Sigmoid colon (tissue), 7 donors: ENCODE measurements around the gene PRPS2. TPM values are rescaled to one million over a fixed set of nuclear protein-coding genes. Genes with fewer than 3 reads are reported as not detected.

ENCODE experiments used
- DNase-seq: peaks from one replicate; pipeline ENCODE4 v3.0.0-alpha.2; 2019
- H3K27ac ChIP-seq, 4 donors: fragments of 200-600 bp; sonication (generic); one replicate each; pipeline ENCODE4 v1.5.1; 2016 to 2019; ENCODE audit warnings: mild to moderate bottlenecking in 1 of 4
- H3K27me3 ChIP-seq, 3 donors: fragments of 200-600 bp; sonication (generic); one replicate each; pipeline ENCODE4 v1.5.1; 2019; ENCODE audit warnings: mild to moderate bottlenecking in 1 of 3
- H3K36me3 ChIP-seq, 4 donors: fragments of 200-600 bp; sonication (generic); one replicate each; pipeline ENCODE4 v1.5.1; 2016 to 2019
- H3K4me1 ChIP-seq, 4 donors: fragments of 200-600 bp; sonication (generic); one replicate each; pipeline ENCODE4 v1.5.1; 2017 to 2019
- H3K4me3 ChIP-seq, 4 donors: fragments of 200-600 bp; sonication (generic); one replicate each; pipeline ENCODE4 v1.5.1; 2017 to 2019; ENCODE audit warnings: mild to moderate bottlenecking in 2 of 4, moderate library complexity in 1 of 4
- H3K9me3 ChIP-seq, 4 donors: fragments of 200-600 bp in 3 of 4; sonication (generic) in 3 of 4; one replicate each; pipeline versions ENCODE4 v1.5.1 to v1.6.1; 2013 to 2019
- EP300 ChIP-seq, 4 donors: sonication (generic); formaldehyde crosslinking; IDR thresholded peaks; one replicate each; pipeline ENCODE4 v1.6.1; 2017; ENCODE audit warnings: antibody characterized with exemption in 4 of 4
- POLR2A ChIP-seq, 2 donors: fragments of 450-650 bp; IDR thresholded peaks; one replicate each; pipeline ENCODE4 v1.6.1; 2016; ENCODE audit warnings: antibody characterized with exemption in 2 of 2, mild to moderate bottlenecking in 2 of 2, moderate library complexity in 2 of 2
- POLR2AphosphoS5 ChIP-seq, 4 donors: sonication (generic); formaldehyde crosslinking; IDR thresholded peaks; one replicate each; pipeline ENCODE4 v1.6.1; 2017; ENCODE audit warnings: antibody characterized with exemption in 4 of 4
- WGBS, 2 donors: extraction: QIAGEN DNeasy Blood & Tissue Kit; methylation state at CpG; one replicate each; pipeline ENCODE4 v1.1.7; 2013; 5-methylcytosine and 5-hydroxymethylcytosine counted together
- intact Hi-C: fragments of 100-400 bp; cut with DNase I; formaldehyde crosslinking; loops from one replicate; pipeline ENCODE4 v1.15.1; 2023
- polyA plus RNA-seq, 3 donors: library from polyadenylated mRNA; stranded (reverse); fragments of 200-250 nt; gene quantifications; one replicate each; pipeline ENCODE4 v1.2.3, GENCODE V29; 2013
- total RNA-seq, 4 donors: library from RNA; depleted of rRNA; stranded (reverse); fragments of >200 nt; gene quantifications; one replicate each; pipeline ENCODE4 v1.1.0, GENCODE V29; 2016
- TF ChIP-seq, protein P1 (sequence below), 4 experiments: fragments of 450-650 bp in 3 of 4; fragments of 200-600 bp in 1 of 4; IDR thresholded peaks; one replicate each; pipeline ENCODE4 v1.5.1; 2016 to 2019; ENCODE audit warnings: antibody characterized with exemption in 4 of 4, mild to moderate bottlenecking in 3 of 4, moderate library complexity in 2 of 4
- donor health status: healthy with polysubstance abuse.
- donor health status: Bipolar disorder and iron deficiency.
- donor health status: healthy.

PRPS2 gene
- total and polyA plus RNA-seq, 7 donors = 21.6 to 99.9 (median 53.7) TPM

DNA sequence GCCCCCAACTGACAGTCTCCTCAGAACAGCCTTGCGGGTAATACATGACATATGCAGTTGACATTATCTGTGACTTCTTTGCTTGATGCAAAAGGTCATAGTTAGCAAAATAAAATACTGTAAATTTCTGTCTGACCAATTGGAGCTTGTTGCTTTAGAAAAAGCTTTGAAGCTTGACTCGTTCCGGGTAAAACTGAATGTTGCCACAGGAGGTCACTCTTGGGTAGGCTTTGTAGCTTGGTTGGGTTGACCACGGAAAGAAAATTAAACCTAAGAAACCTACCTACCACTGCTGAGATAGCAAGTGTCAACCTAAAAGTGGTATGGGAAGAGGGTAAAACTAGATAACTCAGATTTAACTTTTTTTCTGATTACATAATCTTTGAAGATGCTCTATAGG is 23.2 kb downstream of the PRPS2 start:
- no peaks in the 10 kb centered on the region for H3K9me3 ChIP-seq
- peaks cover 0 to 23% (median 2%) of the 10 kb centered on the region in 4 donors for H3K36me3 ChIP-seq
- TF ChIP-seq, protein P1, sequence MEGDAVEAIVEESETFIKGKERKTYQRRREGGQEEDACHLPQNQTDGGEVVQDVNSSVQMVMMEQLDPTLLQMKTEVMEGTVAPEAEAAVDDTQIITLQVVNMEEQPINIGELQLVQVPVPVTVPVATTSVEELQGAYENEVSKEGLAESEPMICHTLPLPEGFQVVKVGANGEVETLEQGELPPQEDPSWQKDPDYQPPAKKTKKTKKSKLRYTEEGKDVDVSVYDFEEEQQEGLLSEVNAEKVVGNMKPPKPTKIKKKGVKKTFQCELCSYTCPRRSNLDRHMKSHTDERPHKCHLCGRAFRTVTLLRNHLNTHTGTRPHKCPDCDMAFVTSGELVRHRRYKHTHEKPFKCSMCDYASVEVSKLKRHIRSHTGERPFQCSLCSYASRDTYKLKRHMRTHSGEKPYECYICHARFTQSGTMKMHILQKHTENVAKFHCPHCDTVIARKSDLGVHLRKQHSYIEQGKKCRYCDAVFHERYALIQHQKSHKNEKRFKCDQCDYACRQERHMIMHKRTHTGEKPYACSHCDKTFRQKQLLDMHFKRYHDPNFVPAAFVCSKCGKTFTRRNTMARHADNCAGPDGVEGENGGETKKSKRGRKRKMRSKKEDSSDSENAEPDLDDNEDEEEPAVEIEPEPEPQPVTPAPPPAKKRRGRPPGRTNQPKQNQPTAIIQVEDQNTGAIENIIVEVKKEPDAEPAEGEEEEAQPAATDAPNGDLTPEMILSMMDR (IDR thresholded peaks at IDR 0.05) = peak in 2 of 4 experiments; percentile 31 to 38
- TF ChIP-seq EP300 (IDR thresholded peaks at IDR 0.05) = no peak
- H3K27me3 ChIP-seq = no peaks in the 10 kb centered on the region
- intact Hi-C loops = loop anchor here (1.0 kb wide), 1 partner anchor 79 kb away; no protein-coding TSS in a partner anchor
- no peak for DNase-seq
- WGBS, 2 donors = 15 to 20% methylated on average over 4 of the region's 4 CpGs
- no peaks in the 10 kb centered on the region for H3K4me1 ChIP-seq
- H3K27ac ChIP-seq = no peak overlapping the region
- no peak overlapping the region for H3K4me3 ChIP-seq

DNA sequence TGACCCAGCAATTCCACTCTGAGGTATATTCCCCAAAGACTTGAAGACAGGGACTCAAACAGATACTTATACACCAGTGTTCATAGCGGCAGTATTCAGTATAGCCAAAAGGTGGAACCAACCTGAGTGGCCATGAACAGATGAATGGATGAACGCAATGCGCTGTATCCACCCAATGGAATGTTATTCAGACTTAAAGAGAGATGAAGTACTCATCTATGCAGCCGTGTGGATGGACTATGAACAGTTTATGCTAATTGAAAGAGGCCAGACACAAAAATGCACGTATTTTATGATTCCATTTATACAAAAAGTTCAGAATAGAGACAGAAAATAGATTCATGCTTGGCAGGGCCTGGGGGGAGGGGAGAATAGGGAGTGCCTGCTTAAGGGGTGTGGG is 26.3 kb downstream of the PRPS2 start:
- 72 to 75% methylated on average over 5 of the region's 5 CpGs for WGBS, 2 donors
- no peaks in the 10 kb centered on the region for H3K27me3 ChIP-seq
- intact Hi-C loops = no loop called here

DNA sequence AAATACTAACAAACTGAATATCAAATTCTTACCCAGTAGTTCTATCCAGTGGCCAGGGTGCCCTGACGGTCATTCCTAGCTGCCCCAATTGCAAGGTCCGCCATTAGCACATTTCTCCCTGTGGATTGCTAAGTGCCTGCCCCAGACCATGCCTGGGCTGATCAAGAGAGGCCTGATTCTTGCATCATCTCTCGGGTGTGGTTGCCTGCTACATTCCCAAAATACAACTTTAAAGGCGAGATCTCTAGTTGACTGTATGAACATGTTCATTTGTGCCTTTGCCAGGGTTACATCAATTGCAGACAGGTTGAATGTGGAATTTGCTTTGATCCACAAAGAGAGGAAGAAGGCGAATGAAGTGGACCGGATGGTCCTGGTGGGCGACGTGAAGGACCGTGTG is 28.0 kb downstream of the PRPS2 start:
- peaks cover 0 to 10% (median 0%) of the 10 kb centered on the region in 4 donors for H3K4me1 ChIP-seq
- no peak overlapping the region for H3K27ac ChIP-seq
- H3K9me3 ChIP-seq = no peaks in the 10 kb centered on the region
- WGBS, 2 donors = 95 to 98% methylated on average over 9 of the region's 9 CpGs
- TF ChIP-seq POLR2AphosphoS5 (IDR thresholded peaks at IDR 0.05) (no peak), EP300 (IDR thresholded peaks at IDR 0.05) (no peak), POLR2A (IDR thresholded peaks at IDR 0.05) (no peak)
- TF ChIP-seq, protein P1 (IDR thresholded peaks at IDR 0.05) = no peak
- no peaks in the 10 kb centered on the region for H3K27me3 ChIP-seq
- intact Hi-C loops = no loop called here
- peaks cover 0 to 17% (median 0%) of the 10 kb centered on the region in 4 donors for H3K36me3 ChIP-seq
- DNase-seq = no peak
- no peak overlapping the region for H3K4me3 ChIP-seq

More for the DNA sequence above, 26.3 kb downstream of the PRPS2 start:
- DNase-seq = no peak
- Histone ChIP-seq H3K4me3 (no peak overlapping the region), H3K36me3 (peaks cover 0 to 13% (median 0%) of the 10 kb centered on the region in 4 donors), H3K4me1 (peaks cover 0 to 10% (median 0%) of the 10 kb centered on the region in 4 donors), H3K9me3 (no peaks in the 10 kb centered on the region), H3K27ac (no peak overlapping the region)
- no peak for TF ChIP-seq POLR2AphosphoS5 (IDR thresholded peaks at IDR 0.05)
- TF ChIP-seq POLR2A (IDR thresholded peaks at IDR 0.05) = no peak
- TF ChIP-seq, protein P1 (IDR thresholded peaks at IDR 0.05) = no peak
- no peak for TF ChIP-seq EP300 (IDR thresholded peaks at IDR 0.05)

DNA sequence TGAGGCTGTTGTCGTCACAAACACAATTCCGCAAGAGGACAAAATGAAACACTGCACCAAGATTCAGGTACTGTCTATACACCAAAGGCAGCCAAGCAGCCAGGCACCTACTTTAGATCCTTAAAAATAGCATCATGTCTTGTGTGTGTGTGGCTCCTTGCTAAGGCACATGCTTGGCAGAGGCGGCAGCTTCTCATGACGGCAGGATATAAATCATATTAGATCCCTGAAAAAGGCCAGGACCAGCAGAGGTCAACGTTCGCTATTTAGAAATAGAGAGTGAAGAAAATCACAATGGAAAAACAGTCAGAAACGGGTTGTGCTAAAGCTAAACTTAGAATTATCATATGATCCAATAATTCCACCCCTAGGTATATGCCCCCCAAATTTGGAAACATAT is 29.5 kb downstream of the PRPS2 start:
- Histone ChIP-seq H3K9me3 (no peaks in the 10 kb centered on the region), H3K27ac (peak overlapping the region in 1 of 4 donors; percentile 23), H3K36me3 (peaks cover 0 to 17% (median 0%) of the 10 kb centered on the region in 4 donors), H3K4me1 (peaks cover 0 to 10% (median 0%) of the 10 kb centered on the region in 4 donors), H3K4me3 (no peak overlapping the region), H3K27me3 (no peaks in the 10 kb centered on the region)
- no peak for DNase-seq
- intact Hi-C loops = no loop called here
- 88 to 97% methylated on average over 7 of the region's 7 CpGs for WGBS, 2 donors
- TF ChIP-seq POLR2AphosphoS5 (IDR thresholded peaks at IDR 0.05) (peak in 3 of 4 donors; percentile 38 to 56 (median 51)), POLR2A (IDR thresholded peaks at IDR 0.05) (no peak), EP300 (IDR thresholded peaks at IDR 0.05) (no peak)
- TF ChIP-seq, protein P1 (IDR thresholded peaks at IDR 0.05) = no peak

DNA sequence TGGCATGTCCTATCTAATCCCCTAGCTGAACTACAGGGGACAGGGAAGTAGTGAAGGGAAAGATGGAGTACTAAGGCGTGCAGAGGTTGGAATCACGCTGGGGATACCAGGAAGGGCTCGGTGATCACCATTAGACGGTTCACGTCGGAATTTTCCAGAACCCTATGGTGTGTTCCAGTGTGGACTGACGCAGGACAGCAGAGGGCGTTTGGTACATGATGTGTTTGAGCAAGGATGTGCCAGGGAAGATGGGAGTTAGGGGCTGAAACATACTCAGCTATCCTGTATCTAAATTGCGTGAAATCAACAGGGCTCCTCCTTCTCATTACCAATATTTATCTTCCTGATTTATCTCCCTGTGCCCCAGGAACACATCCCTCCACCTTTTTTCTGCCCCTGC is 33.7 kb downstream of the PRPS2 start:
- Histone ChIP-seq H3K9me3 (no peaks in the 10 kb centered on the region), H3K27me3 (no peaks in the 10 kb centered on the region), H3K4me1 (peaks cover 0 to 6% (median 0%) of the 10 kb centered on the region in 4 donors), H3K4me3 (no peak overlapping the region), H3K27ac (no peak overlapping the region), H3K36me3 (peaks cover 0 to 14% (median 0%) of the 10 kb centered on the region in 4 donors)
- TF ChIP-seq POLR2A (IDR thresholded peaks at IDR 0.05) (no peak), POLR2AphosphoS5 (IDR thresholded peaks at IDR 0.05) (no peak), EP300 (IDR thresholded peaks at IDR 0.05) (no peak)
- TF ChIP-seq, protein P1 (IDR thresholded peaks at IDR 0.05) = no peak
- intact Hi-C loops = no loop called here
- DNase-seq = no peak
- WGBS, 2 donors = 84 to 86% methylated on average over 9 of the region's 9 CpGs
